IPS-NIHi7 (cell line): ENCODE data around the gene ZNF844.
"Not testable (repeated sequence)": the region's sequence is repeated elsewhere in the genome, so short reads cannot be mapped to it uniquely, and the experiment has no call there.

ENCODE experiments used
- DNase-seq: peaks from one replicate; pipeline ENCODE4 v3.0.0; 2012; ENCODE audit warnings: mixed read lengths; ENCODE audit errors: extremely low spot score

The ZNF844 gene

GRCh38 chr19:12064590-12065538, at the start of gene ZNF844:
TSS of gene ZNF844 (plus strand) at chr19:12064731. CDS start at chr19:12064874, 143 bp downstream.
- DNase-seq, result peak; percentile 96

GRCh38 chr19:12015015-12015752, 49.3 kb upstream of the ZNF844 start:
- DNase-seq, result no peak

DNA sequence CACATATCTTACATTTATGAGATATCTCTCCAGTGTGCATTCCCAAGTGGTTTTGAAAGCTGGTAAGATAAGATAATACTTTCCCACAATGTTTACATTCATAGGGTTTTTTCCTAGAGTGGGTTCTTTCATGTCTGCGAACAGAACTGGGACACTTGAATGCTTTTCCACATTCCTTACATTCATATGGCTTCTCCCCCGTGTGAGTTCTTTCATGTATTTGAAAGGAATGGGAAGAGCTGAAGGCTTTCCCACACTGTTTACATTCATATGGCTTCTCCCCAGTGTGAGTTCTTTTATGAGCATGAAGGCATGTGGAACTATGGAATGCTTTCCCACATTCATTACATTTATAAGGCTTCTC, 48.8 kb upstream of the ZNF844 start:
- no peak for DNase-seq

GRCh38 chr19:12034198-12034597, 30.3 kb upstream of the ZNF844 start:
- DNase-seq, result no peak

DNA sequence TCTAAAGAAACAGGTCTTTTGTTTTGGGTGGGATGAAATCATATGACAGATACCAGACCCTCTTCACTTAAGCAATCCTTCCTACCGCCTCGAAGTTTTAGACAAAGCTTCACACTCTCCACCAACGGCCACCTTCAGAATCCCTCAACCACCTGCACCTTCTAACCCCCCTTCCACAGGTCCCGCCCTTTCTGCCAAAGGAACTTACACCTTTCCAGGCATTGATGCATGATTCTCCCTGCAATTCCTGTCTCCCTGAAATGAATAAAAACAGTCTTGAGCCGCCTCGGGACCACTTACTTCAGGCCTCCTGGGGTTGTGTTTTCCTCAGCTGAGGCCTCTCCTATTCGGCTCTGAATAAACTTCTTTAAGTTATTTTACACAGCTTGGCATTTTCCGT, 29.9 kb upstream of the ZNF844 start:
- peak; percentile 24 for DNase-seq

DNA sequence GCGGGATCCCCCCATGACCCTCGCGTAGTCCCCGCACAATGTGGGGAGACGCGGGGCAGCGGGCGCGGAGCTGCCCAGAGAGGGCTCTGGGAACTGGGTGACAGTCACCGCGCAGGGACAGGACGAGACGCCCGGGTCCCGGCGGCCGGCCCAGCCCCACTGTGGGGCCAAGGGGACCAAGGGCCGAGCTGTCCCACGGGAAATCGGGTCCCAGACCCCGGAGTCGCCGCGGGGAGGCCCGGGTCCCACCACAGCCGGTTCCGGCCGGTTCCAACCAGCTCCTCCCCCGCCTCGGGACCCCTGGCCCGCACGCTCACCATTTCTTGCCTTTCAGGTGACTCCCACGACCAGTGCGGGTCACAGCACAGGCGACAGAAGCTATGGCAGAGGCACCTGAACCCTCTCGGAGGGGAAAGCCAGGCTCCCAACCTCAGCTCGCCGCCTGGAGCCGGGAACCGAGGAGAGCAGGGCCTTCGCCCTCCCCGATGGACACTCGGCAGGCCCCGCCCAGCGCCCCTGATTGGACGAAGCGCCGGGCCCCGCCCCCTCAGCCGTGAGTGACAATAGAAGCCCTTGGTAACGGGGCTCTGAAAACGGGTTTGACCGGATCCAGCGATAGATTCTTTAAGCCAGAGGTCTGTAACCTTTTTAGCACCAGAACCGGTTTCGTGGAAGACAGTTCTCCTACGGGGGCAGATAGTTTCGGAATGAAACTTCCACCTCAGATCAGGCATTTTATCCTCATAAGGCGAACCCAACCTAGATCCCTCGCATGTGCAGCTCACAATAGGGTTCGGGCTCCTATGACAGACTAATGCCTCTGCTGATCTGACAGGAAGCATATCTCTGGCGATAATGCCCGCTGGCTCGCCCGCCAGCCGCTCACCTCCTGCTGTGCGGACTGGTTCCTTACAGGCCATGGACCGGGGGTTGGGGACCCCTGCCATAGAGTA, 29.0 kb upstream of the ZNF844 start, which contains the start of gene ZNF433:
Gene ZNF433, minus strand, starts transcription at position 460 of the 953 bp plus-strand sequence. Its CDS starts 140 bp downstream, at position 320.
- peak; percentile 99 for DNase-seq

DNA sequence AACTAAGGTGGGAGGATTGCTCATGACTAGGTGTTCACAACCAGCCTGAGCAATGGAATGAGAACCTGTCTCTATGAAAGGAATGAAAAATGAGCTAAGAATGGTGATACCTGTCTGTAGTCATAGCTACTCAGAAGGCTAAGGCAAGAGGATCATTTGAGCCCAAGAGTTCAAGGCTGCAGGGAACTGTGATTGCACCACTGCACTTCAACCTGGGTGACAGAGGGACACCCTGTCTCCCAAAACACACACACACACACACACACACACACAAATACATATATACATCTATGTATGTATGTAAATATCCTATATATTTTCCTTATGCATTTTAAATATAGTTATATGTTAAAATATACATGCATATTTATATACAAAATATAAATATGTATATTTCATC, 21.6 kb upstream of the ZNF844 start:
- DNase-seq, result no peak

DNA sequence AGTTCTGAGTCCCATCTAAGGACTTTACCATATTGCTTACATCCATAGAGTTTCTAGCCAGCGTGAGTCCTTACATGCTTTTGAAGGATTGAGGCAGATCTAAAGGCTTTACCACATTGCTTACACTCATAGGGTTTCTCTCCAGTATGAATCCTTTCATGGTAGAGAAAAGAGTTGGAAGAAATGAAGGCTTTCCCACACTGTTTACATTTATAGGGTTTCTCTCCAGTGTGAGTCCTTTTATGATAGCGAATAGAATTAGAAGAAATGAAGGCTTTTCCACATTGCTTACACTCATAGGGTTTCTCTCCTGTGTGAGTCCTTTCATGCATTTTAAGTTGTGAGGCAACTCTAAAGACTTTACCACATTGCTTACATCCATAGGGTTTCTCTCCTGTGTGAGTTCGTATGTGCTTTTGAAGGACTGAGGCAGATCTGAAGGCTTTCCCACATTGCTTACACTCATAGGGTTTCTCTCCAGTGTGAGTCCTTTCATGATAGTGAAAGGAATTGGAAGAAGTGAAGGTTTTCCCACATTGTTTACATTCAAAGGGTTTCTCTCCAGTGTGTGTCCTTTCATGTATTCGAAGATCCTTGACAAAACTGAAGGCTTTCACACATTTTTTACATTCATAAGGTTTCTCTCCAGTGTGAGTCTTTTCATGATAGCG, 20.6 kb upstream of the ZNF844 start:
- DNase-seq, result no peak

GRCh38 chr19:12047868-12048267, 16.7 kb upstream of the ZNF844 start:
- no peak for DNase-seq

DNA sequence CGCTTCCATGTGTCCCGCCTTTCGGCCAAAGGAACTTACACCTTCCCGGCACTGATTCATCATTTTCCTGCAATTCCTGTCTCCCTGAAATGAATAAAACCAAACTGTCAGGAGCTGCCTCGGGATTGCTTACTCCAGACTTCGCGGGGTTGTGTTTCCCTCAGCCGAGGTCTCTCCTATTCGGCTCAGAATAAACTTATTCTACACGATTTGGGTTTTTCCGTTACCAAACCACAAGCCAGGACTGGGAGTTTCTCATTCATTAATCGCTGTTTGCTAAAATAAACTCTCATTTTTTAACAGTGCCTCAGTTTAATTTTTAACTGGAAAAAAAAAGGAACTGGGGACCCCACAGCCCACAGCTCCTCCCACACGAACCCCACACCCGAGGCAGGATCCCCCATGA, 12.4 kb upstream of the ZNF844 start:
- DNase-seq, result no peak

DNA sequence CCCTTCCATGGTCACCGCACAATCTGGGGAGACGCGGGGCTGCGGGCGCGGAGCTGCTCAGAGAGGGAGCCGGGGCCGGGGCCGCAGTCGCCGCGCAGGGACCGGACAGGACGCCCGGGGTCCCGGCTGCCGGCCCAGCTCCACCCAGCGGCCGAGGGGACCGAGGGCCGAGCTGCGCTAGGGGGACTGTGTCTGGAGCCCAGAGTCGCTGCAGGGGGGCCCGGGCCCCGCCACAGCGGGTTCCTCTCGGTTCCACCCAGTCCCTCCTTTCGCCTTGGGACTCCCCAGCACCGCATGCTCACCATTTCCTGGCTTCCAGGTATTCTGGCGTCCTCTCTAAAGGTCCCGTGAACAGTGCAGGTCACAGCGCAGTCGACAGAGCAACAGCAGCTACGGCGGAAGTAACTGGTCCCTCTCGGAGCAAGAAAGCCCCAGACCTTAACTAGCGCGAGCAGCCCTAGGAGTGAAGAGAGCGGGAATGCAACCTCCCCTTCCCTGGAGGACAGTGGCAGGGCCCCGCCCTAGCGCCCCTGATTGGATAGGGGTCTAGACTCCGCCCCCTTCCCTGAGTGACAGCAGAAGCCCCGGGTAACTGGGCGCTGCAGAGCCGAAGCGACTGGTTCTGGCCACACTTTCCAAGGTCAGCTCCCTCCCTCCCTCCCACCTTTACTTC, 11.9 kb upstream of the ZNF844 start, which contains the start of gene ZNF878:
Gene ZNF878, minus strand, starts transcription at position 465 of the 673 bp plus-strand sequence. Its CDS starts 160 bp downstream, at position 305.
- peak; percentile 92 for DNase-seq

- no peak for DNase-seq
These were observed 8.7 kb upstream of the ZNF844 start for GRCh38 chr19:12055784-12056183.

DNA sequence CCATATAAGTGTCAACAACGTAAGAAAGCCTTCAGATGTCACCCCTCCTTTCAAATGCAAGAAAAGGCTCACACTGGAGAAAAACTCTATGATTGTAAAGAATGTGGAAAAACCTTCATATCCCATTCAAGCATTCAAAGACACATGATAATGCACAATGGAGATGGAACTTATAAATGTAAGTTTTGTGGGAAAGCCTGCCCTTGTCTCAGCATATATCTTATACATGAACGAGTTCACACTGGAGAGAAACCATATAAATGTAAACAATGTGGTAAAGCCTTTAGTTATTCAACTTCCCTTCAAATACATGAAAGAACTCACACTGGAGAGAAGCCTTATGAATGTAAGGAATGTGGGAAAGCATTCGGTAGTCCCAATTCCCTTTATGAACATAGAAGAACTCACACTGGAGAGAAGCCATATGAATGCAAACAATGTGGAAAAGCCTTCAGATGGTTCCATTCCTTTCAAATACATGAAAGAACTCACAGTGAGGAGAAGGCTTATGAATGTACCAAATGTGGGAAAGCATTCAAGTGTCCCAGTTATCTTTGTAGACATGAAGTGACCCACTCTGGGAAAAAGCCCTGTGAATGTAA, 11.1 kb downstream of the ZNF844 start:
- no peak for DNase-seq

GRCh38 chr19:12076331-12076730, 11.8 kb downstream of the ZNF844 start:
- DNase-seq, result not testable (repeated sequence)

DNA sequence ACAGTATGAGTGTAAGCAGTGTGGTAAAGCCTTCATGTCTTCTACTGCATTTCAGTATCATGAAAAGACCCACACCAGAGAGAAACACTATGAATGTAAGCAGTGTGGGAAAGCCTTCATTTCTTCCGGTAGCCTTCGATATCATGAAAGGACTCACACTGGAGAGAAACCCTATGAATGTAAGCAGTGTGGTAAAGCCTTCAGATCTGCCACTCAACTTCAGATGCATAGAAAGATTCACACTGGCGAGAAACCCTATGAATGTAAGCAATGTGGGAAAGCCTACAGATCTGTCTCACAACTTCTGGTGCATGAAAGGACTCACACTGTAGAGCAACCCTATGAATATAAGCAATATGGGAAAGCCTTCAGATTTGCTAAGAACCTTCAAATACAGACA, 12.8 kb downstream of the ZNF844 start:
- no peak for DNase-seq

GRCh38 chr19:12083336-12083735, 18.8 kb downstream of the ZNF844 start:
- DNase-seq, result not testable (repeated sequence)

DNA sequence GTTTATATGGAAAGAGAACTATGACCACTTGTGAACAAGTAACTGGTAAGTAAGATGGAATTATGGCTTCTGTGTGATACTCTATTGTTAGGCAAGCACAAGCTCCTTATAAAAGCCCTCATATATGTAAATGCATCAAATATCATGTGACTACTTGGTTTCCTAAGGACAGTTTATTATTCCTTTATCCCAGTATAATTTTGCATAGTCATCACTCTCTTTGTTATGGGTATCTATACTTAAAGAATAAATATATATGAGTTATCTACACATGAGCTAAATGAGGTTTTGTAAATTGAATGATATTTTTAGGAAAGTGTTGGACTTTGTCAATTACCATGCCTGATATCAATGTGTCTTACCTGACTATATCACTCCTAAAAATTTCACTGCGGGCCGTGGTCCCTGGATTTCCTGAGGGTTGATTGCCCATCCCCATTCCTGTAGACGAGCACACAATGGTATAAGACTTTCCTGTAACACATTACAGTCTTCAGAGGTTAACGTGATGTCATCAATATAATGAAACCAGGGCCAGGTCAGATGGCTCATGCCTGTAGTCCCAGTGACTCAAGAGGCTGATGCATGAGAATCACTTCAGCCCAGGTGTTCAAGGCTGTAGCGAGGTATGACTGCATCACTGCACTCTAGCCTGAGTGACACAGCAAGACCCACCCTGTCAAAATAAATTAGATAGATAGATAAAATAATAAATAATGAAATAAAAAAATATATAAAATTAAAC, 20.7 kb downstream of the ZNF844 start:
- no peak for DNase-seq

DNA sequence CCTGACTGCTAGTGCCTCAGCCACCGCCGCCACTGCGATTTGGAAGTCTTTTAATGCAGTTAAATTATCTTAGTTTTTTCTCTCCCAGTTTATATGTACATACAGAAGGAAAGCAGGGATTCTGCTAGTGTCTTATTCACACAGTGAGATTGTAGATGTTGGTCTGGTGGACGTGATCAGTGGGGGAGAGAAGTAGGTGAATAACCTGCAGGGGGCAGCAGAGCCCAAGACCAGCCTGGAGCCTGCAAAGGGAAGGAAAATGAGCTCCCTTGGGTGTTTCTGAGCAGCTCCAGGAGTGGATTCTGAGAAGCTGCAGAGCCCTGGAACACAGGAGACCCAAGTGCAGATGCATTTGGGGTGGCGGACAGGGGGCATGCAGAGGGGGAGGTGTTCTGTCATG, 26.3 kb downstream of the ZNF844 start:
- peak; percentile 67 for DNase-seq
